Activated CD4-positive, alpha-beta T cell treated with anti-CD3 and anti-CD28 coated beads, Interleukin-2, amount 50 U/mL, for 1 hour (primary cell): ENCODE data around the gene UBE2J2.
A peak's percentile ranks its signal among the peaks of the same experiment; 100 is the strongest.

Source experiments
- DNase-seq: peaks from one replicate; pipeline ENCODE4 v3.0.0-alpha.2; 2020

The UBE2J2 gene

DNA sequence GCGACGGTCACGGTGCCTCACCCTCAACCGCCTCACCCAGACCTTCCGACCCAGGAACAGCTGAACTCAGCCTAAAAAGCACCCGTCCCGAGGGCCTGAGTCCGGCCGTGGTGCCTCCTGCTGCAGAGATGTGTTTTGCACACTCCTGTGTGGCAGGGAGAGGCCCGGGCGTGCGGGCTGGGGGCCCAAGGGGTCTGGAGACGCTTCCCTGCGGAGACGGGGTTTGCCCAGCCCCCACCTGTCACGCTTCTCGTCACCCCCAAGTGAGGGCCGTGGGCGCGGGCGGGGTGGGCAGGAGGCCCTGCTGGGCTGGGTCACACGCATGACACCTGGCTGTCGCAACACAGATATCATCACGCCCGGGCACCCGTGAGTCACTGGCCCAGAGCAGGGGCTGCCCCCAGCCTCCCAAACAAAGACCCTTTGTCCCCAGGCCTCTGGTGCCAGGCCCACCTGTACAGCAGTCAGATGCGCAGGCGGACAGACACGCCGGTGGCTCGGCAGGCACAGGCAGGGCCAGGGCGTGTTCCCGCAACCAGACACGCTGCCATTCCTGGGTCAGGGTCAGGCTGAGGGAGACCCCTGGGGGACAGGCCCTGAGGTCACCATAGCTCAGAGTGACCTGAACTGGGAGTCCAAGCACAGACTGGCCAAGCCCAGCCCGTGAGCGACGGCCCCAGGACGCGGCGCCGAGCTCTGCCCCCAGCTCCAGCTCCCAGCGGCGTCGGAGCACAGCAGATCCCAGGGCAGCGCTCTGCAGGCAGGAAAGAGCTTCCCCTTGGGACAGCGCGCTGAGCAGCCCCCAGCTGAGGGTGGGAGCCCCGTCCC lies 35.6 kb downstream of the UBE2J2 start:
- DNase-seq, result no peak

DNA sequence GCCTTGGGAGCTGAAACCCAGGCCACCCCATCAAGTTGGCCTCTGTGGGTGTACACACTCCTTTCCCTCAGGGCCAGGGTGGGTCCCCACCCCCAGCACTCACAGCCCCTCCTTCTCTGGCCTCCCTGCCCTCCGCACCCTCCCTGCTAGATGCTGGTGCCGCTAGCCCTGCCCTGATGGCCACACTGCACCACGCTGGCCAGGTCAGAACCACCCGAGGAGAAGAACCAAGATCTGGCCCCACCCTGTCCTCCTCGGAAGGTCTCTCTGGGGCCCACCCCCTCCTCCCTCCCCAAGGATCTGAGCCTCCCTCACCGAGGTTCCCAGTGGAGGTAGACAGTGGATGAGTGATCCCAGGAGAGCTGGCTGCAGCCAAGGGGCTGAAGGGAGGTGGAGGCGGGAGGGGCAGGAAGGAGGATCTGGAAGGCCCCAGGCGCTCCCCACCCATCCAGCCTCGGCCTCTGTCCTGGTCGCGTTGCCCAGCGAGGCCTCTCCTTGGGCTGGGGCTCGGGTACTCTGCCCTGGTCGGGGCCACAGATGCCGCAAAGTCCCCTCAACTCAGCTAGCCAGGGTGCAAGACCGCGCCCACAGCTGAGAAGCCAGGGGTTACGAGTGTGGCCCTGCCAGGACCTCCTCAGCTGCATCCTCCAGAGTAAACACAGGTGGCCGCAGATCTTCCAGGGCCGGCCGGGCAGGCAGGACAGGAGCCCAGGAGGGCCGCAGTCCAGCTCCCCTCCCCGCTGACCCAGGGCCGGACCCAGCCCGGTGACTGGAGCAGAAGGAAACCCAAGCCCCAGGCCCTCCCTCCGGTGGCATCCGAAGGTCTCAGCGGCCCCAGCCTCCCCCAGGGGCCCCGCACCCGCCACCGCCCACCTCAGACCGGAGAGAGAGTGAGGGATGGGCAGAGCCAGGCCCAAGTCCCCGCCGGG lies 36.4 kb downstream of the UBE2J2 start:
- no peak for DNase-seq

GRCh38 chr1:1236176-1236763 lies 37.4 kb downstream of the UBE2J2 start:
- no peak for DNase-seq

- no peak for DNase-seq
Measured at GRCh38 chr1:1235016-1235744, 38.5 kb downstream of the UBE2J2 start.

- DNase-seq, result no peak
Measured at GRCh38 chr1:1234180-1234808, 39.4 kb downstream of the UBE2J2 start.

- no peak for DNase-seq
Measured at GRCh38 chr1:1233567-1233892, 40.1 kb downstream of the UBE2J2 start.

DNA sequence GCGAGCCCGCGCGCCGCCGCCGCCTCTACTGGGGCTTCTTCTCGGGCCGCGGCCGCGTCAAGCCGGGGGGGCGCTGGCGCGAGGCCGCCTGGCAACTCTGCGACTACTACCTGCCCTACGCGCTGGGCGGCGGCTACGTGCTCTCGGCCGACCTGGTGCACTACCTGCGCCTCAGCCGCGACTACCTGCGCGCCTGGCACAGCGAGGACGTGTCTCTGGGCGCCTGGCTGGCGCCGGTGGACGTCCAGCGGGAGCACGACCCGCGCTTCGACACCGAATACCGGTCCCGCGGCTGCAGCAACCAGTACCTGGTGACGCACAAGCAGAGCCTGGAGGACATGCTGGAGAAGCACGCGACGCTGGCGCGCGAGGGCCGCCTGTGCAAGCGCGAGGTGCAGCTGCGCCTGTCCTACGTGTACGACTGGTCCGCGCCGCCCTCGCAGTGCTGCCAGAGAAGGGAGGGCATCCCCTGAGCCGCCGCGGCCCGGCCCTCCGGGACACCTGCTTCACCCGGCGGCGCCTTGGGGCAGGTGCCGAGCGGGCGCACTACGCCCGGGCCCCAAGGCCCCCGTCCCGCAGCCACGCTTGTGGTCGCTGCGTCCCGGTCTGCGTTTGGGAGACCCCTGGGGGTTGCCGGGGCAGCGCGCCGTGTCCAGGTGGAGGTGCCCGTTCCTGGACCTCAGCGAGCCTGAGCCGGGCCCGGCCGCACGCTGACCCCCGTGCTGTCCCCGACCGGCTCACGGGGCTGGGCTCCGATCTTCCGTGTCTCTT lies 40.7 kb downstream of the UBE2J2 start:
- no peak for DNase-seq

GRCh38 chr1:1232208-1232795 lies 41.4 kb downstream of the UBE2J2 start, which contains the start of gene B3GALT6:
Gene B3GALT6, plus strand, starts transcription at chr1:1232237. Its CDS starts 42 bp downstream, at chr1:1232279.
- DNase-seq, result no peak

DNA sequence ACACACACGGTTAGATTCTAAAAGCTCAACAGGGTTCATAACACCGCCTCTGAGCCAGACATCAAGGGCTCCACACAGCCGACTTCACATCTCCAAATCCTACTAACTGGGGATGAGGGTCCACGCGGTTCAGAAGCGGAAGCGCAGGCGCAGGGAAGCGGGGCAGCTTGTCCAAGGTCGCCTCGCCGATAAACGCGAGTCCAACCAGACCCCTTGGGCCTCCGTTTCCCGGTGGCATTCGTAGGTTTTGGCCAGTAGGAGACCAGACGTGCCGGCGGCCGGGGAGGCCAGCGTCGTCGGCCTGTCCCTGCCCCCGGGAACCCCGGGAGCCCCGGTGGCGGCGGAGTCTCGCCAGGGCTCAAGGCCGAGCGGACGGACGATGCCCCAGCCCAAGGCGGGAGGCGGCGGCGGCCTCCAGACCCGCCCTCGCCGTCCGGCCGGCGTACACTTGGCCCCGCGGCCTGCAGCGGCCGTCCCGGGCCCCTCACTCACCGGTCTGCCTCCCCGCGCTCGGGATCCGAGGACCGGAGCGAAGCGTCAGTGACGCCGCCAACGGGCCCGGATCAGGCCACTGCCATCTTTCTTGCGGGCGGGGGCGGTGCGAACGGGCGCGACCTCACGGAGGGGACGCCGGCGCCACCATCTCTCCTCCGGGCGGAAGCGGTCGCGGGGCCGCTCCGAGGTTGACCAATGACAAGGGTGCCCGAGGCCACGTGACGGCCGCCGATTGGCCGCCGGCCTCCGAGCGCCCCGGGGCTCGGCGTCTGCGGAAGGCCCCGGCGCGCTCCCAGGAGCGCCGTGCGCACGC lies 42.0 kb downstream of the UBE2J2 start, which contains the start of gene SDF4:
TSS of gene SDF4 (minus strand) at position 602 of the 808 bp plus-strand sequence. CDS start 3,229 bp downstream, outside the sequence.
- peak; percentile 96 for DNase-seq

- DNase-seq, result no peak
Measured at GRCh38 chr1:1230656-1231399, 42.8 kb downstream of the UBE2J2 start.

GRCh38 chr1:1229770-1230169 lies 43.9 kb downstream of the UBE2J2 start:
- no peak for DNase-seq

DNA sequence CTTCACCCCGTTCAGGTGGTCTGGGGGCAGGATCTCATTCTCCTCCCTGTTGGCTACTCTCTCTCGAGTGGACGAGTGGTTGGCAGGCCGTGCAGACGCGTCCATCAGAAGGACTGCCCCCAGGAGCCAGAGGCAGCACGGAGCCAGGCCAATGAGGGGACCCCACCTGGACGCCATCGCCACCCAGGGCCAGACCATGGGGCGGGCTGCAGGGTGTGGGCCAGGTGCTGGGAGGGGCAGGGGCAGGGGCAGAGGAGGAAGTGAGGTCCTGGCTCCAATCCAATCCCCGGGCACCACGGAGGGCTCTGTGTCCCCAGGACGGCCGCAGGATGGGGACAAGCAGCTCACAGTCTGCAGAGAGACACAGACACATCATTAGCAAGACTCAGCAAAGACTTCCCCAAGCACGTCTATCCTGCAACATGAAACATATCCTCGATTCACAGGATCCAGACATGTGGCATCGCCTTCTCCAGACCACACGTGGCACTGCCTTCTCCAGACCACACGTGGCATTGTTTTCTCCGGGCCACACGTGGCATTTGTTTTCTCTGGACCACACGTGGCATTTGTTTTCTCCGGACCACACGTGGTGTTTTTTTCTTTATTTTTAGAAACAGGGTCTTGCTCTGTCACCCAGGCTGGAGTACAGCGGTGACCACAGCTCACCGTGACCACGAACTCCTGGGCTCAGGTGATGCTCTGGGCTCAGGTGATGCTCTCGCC lies 44.9 kb downstream of the UBE2J2 start:
- no peak for DNase-seq

DNA sequence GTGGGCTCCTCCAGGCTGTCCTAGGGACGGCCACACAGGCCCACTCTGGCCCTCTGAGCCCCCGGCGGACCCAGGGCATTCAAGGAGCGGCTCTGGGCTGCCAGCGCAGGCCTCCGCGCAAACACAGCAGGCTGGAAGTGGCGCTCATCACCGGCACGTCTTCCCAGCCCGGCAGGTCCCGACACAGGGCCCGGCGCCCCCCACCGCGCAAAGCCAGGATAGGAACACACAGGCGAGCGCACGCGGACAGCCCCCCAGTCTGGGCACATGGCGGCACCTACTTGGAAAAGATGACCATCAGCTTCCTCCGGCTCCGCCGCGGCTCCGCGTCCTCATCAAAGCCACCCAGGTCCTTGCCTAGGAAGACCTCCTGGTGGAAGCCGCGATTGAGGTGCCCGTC lies 45.5 kb downstream of the UBE2J2 start:
- no peak for DNase-seq

DNA sequence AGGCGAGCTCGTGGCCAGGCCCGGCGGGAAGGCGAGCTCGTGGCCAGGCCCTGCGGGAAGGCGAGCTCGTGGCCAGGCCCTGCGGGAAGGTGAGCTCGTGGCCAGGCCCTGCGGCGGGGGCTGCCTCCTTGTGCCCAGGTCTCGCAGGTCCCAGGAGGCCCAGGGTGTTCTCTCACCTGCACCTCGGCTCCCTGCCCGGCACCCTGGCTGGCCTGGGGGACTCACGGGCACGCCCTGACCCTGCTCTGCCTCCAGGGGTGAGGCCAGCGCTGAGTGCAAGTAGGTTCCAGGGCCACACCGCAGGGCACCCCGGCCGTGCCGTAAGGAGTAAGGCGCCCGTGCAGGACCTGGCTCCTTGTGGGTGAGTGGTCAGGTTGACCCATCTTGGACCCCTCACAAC lies 46.3 kb downstream of the UBE2J2 start:
- DNase-seq, result no peak

DNA sequence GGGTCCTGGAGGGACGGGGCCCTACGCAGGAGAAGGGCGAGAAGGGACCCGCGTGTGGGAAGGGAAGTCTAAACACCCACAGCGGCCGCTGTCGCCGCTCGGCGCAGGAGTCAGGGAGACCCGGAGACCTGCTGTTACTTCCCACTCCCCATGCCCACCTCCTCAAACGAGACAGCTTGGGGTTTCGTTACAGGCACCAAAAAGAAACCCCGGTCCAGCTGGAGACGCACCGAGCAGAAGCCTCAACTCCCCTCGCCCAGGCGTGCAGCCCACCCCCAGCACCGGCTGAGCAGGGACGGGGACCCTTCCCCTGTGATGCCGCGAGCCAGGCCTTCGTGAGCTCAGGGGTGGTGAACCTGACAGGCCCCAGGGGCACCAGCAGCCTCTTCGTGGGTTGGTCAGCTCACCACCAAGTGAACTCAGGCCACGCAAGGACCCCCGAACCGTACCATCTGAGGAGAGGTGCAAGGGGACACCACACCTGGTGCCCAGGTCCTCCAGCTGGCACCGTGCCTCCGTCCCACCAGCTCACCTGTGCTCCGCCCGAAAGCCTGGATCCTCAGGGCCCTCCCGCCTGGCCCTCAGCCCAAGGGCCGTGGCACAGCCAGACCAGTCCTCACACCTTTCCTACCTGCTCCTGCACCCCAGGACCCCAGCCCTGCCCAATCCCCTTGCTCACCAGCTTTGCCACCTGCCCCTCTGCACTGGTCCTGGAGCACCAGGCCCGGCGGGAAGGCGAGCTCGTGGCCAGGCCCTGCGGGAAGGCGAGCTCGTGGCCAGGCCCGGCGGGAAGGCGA lies 46.9 kb downstream of the UBE2J2 start:
- DNase-seq, result no peak

DNA sequence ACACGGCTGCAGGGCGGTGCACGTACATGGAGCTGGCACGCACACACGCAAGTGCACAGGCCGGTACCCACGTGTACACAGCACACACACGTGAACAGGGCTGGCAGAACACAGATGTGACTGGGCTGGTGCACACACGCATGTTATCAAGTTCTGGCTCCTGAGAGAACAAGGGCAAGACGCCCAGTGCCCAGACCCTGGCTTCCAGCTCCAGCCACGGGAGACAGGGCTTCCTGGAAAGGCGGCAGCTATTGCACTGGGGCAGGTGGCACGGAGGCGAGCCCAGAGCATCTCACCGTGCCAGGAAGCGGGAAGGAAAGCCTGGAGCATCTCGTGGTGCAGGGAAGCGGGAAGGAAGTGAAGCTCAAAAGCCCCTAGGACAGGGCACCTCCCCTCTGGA lies 47.7 kb downstream of the UBE2J2 start:
- DNase-seq, result no peak

GRCh38 chr1:1225238-1225845 lies 48.3 kb downstream of the UBE2J2 start:
- DNase-seq, result no peak
